IMR-90 (cell line): ENCODE measurements around the gene SH2D4B.

ENCODE experiments used
- MXI1 ChIP-seq: IDR thresholded peaks from 2 replicates; pipeline ENCODE4 v1.6.1; 2012; ENCODE audit warnings: low read depth, mild to moderate bottlenecking, low read length, moderate library complexity, borderline replicate concordance
- TF ChIP-seq, protein P1 (sequence below): fragments of 150-350 bp; IDR thresholded peaks from 2 replicates; pipeline ENCODE4 v1.6.1; 2017; ENCODE audit warnings: mild to moderate bottlenecking, antibody characterized with exemption, low read length, low read depth
- TF ChIP-seq, protein P2 (sequence below): conservative IDR thresholded peaks from 2 replicates; pipeline ENCODE4 v1.5.1; 2012; ENCODE audit warnings: mild to moderate bottlenecking, low read depth, low read length, improper control_type of control experiment

DNA sequence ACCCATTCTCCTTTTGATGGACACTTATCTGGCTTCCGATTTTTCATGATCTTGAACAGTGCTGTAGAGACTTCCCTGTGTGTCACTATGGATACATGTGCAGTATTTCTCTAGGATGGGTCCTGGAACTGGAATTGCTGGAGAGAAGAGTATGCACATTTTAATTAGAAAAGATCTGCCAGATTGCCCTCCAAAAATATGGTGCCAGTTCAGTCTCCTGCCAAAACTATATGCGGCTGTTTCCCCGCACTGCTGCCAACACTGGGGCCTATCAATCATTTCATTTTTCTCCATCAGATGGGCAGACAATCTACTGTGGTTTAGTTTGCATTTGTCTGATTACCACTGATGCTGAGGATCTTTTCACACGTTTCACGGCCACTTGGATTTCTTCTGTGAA lies 105.0 kb downstream of the SH2D4B start:
- TF ChIP-seq, protein P1, sequence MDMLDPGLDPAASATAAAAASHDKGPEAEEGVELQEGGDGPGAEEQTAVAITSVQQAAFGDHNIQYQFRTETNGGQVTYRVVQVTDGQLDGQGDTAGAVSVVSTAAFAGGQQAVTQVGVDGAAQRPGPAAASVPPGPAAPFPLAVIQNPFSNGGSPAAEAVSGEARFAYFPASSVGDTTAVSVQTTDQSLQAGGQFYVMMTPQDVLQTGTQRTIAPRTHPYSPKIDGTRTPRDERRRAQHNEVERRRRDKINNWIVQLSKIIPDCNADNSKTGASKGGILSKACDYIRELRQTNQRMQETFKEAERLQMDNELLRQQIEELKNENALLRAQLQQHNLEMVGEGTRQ: no peak
- TF ChIP-seq, protein P2, sequence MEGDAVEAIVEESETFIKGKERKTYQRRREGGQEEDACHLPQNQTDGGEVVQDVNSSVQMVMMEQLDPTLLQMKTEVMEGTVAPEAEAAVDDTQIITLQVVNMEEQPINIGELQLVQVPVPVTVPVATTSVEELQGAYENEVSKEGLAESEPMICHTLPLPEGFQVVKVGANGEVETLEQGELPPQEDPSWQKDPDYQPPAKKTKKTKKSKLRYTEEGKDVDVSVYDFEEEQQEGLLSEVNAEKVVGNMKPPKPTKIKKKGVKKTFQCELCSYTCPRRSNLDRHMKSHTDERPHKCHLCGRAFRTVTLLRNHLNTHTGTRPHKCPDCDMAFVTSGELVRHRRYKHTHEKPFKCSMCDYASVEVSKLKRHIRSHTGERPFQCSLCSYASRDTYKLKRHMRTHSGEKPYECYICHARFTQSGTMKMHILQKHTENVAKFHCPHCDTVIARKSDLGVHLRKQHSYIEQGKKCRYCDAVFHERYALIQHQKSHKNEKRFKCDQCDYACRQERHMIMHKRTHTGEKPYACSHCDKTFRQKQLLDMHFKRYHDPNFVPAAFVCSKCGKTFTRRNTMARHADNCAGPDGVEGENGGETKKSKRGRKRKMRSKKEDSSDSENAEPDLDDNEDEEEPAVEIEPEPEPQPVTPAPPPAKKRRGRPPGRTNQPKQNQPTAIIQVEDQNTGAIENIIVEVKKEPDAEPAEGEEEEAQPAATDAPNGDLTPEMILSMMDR: no peak
- TF ChIP-seq MXI1: no peak
